ENCODE data around the gene CLEC7A.
A peak's percentile ranks its signal among the peaks of the same experiment; 100 is the strongest.

CLEC7A gene
- 0.09 to 0.12 reads per million in 2 experiments for total RNA-seq

GRCh38 chr12:10130042-10130441, at the start of gene CLEC7A:
TSS of gene CLEC7A (minus strand) at chr12:10130199. CDS start at chr12:10130082, 117 bp downstream.
- no peak for DNase-seq (ENCODE audit: low read depth)

- DNase-seq (ENCODE audit: low read depth), result no peak
Measured at GRCh38 chr12:10179776-10180181, 49.8 kb upstream of the CLEC7A start.

GRCh38 chr12:10178821-10179220, 48.8 kb upstream of the CLEC7A start, which contains the start of gene TMEM52B:
TSS of gene TMEM52B (plus strand) at chr12:10179032. CDS start at chr12:10179575, 543 bp downstream.
- DNase-seq (ENCODE audit: low read depth), result no peak

- no peak for DNase-seq (ENCODE audit: low read depth)
Measured at GRCh38 chr12:10175846-10176636, 46.0 kb upstream of the CLEC7A start.

GRCh38 chr12:10174986-10175614, 45.1 kb upstream of the CLEC7A start:
- no peak for DNase-seq (ENCODE audit: low read depth)

- no peak for DNase-seq (ENCODE audit: low read depth)
Measured at GRCh38 chr12:10171973-10172728, 42.2 kb upstream of the CLEC7A start, which contains the start of gene OLR1. TSS of gene OLR1 (minus strand) at chr12:10172132. CDS start at chr12:10172077, 55 bp downstream.

- no peak for DNase-seq (ENCODE audit: low read depth)
Measured at GRCh38 chr12:10170216-10170615, 40.2 kb upstream of the CLEC7A start.

GRCh38 chr12:10169104-10169503, 39.1 kb upstream of the CLEC7A start:
- DNase-seq (ENCODE audit: low read depth), result no peak

GRCh38 chr12:10167599-10167998, 37.6 kb upstream of the CLEC7A start:
- no peak for DNase-seq (ENCODE audit: low read depth)

- no peak for DNase-seq (ENCODE audit: low read depth)
Measured at GRCh38 chr12:10165421-10165820, 35.4 kb upstream of the CLEC7A start.

- DNase-seq (ENCODE audit: low read depth), result no peak
Measured at GRCh38 chr12:10163084-10163483, 33.1 kb upstream of the CLEC7A start.

- no peak for DNase-seq (ENCODE audit: low read depth)
Measured at GRCh38 chr12:10160617-10161385, 30.8 kb upstream of the CLEC7A start.

GRCh38 chr12:10159280-10159679, 29.3 kb upstream of the CLEC7A start:
- no peak for DNase-seq (ENCODE audit: low read depth)

GRCh38 chr12:10158406-10158805, 28.4 kb upstream of the CLEC7A start:
- DNase-seq (ENCODE audit: low read depth), result no peak

- no peak for DNase-seq (ENCODE audit: low read depth)
Measured at GRCh38 chr12:10155966-10156365, 26.0 kb upstream of the CLEC7A start.

GRCh38 chr12:10154145-10154496, 24.1 kb upstream of the CLEC7A start:
- DNase-seq (ENCODE audit: low read depth), result no peak

- peak; percentile 20 for DNase-seq (ENCODE audit: low read depth)
Measured at GRCh38 chr12:10153271-10154144, 23.5 kb upstream of the CLEC7A start.

- no peak for DNase-seq (ENCODE audit: low read depth)
Measured at GRCh38 chr12:10151621-10152020, 21.6 kb upstream of the CLEC7A start.

- no peak for DNase-seq (ENCODE audit: low read depth)
Measured at GRCh38 chr12:10147714-10148403, 17.9 kb upstream of the CLEC7A start.

- DNase-seq (ENCODE audit: low read depth), result no peak
Measured at GRCh38 chr12:10142976-10143589, 13.1 kb upstream of the CLEC7A start.

All from T follicular helper cell (primary cell).